ENCODE results near the gene KCTD2. TPM values are rescaled to one million over a fixed set of nuclear protein-coding genes. Genes with fewer than 3 reads are reported as not detected.

The KCTD2 gene
- total and polyA plus RNA-seq, 8 donors = 20.6 to 32.0 (median 27.0) TPM

- intact Hi-C loops (cut with DNase I) = no loop called here
- Histone ChIP-seq H3K36me3 (no peaks in the 10 kb centered on the region), H3K4me3 (no peak overlapping the region), H3K27me3 (no peaks in the 10 kb centered on the region), H3K27ac (peak overlapping the region in 1 of 2 donors; percentile 21), H3K9me3 (no peaks in the 10 kb centered on the region), H3K4me1 (peaks cover 23 to 49% of the 10 kb centered on the region in 2 donors)
- TF ChIP-seq CTCF (IDR thresholded peaks at IDR 0.05) = no peak
- ATAC-seq = no peak
- peak in 1 of 4 donors; percentile 43 for DNase-seq
Observed at GRCh38 chr17:75075597-75076336, 28.7 kb downstream of the KCTD2 start.

DNA sequence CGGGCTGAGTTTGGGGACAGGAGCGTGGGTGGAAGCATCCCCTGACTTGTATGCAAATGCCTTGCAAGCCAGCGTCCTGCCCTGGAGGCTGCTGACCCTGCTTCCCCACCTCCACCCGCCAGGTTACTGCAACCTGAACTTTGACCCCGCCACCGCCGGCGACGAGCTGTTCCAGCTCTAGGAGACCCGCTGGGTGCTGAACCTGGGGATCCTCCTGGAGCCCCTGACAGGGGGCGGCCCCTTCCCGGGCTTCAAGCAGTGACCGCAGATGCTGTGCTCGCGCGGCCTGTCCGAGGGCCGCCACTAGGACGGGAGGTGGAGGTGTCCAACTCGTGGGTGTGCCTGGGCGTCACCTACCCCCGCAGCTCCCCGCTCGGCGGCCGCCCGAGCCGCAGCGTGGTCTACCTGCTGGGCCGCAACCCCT is 30.1 kb downstream of the KCTD2 start:
- no peak for TF ChIP-seq CTCF (IDR thresholded peaks at IDR 0.05)
- DNase-seq = no peak
- Histone ChIP-seq H3K9me3 (no peaks in the 10 kb centered on the region), H3K36me3 (no peaks in the 10 kb centered on the region), H3K27me3 (no peaks in the 10 kb centered on the region), H3K27ac (peak overlapping the region; percentile 83 to 90), H3K4me1 (peaks cover 23 to 59% of the 10 kb centered on the region in 2 donors), H3K4me3 (peak overlapping the region; percentile 4 to 37)
- ATAC-seq = peak; percentile 1
- intact Hi-C loops (cut with DNase I) = no loop called here

DNA sequence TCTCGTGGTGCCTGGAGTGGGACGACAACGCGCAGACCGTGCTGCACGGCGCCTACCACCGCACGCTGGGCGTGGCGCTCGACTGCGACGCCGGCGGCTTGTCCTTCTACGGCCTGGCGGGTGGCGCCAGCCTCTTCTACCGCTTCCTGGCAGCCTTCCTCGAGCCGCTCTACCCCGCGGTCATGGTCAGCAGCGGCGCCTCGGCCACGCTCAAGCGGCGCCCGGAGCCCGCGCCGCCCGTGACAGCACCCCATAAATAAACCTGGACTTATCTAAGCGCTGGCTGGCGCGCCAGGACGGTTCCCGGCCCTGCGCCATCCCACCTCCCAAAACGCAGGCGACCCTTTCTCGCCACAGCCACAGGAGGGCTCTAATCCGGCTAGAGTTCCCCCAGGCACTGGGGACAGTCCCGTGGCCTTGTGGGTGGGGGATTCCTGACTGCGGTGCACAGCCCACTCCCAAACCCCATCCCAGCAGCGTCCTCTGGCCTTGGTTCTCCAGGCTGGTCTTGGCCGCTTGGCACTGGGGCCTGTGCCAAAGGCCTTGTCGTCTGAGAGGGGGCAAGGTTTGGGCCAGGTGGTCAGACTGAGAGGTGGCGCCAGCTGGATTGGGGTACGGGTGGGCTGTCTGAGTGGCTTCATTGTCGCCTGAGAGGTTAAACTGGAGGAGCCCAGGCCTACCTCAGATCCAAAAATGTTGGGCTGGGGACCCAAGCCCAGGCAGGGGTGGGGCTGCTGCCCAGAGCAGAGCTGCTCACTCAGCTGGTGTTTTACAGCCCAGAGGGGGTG is 30.7 kb downstream of the KCTD2 start:
- H3K9me3 ChIP-seq = no peaks in the 10 kb centered on the region
- peak overlapping the region; percentile 4 to 37 for H3K4me3 ChIP-seq
- peak overlapping the region; percentile 83 to 90 for H3K27ac ChIP-seq
- peak in 1 of 2 donors; percentile 17 for TF ChIP-seq CTCF (IDR thresholded peaks at IDR 0.05)
- peaks cover 23 to 59% of the 10 kb centered on the region in 2 donors for H3K4me1 ChIP-seq
- intact Hi-C loops (cut with DNase I) = no loop called here
- peak in 2 of 4 donors; percentile 78 to 96 for DNase-seq
- no peaks in the 10 kb centered on the region for H3K27me3 ChIP-seq
- peak; percentile 74 for ATAC-seq
- no peaks in the 10 kb centered on the region for H3K36me3 ChIP-seq

DNA sequence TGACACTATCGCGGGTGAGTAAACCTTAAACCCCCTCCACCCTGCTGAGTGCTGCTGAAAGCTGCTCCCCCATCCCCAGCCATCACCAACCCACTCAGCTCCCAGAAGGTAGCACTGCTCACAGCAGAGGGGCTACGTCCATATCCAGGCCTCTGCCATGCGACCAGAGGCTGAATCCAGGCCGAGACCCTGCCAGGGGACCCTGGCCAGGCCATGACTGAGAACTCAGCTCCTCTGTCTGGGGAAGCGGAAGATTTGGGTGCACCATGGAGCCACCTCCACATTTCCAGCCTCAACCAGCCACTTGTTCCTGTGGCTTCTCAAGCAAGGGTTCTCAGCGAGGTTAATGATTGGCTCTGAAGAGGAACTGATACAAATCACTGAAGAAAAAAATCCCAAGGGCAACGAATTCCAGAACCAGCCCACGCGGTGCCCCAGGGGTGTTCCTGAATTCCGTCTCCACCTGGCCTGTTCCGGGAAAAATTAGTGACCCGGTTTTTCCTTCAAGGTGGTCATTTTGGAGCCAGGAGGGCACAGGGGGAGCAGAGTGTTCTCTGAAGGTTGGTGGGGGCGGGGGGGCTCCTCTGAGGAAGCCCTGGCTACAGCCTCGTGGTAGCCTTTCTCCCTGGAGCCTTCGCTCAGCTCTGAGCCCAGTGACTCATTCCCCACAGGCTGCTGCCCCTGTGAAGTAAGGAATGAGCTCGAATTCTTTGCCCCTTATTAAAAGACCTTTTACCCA is 31.4 kb downstream of the KCTD2 start:
- intact Hi-C loops (cut with DNase I) = no loop called here
- no peak overlapping the region for H3K4me3 ChIP-seq
- peak; percentile 66 for ATAC-seq
- TF ChIP-seq CTCF (IDR thresholded peaks at IDR 0.05) = no peak
- DNase-seq = peak in 1 of 4 donors; percentile 69
- peak overlapping the region; percentile 83 to 90 for H3K27ac ChIP-seq
- no peaks in the 10 kb centered on the region for H3K36me3 ChIP-seq
- H3K4me1 ChIP-seq = peaks cover 23 to 59% of the 10 kb centered on the region in 2 donors
- H3K27me3 ChIP-seq = no peaks in the 10 kb centered on the region
- no peaks in the 10 kb centered on the region for H3K9me3 ChIP-seq
